Retinal pigment epithelial cell (primary cell): ENCODE measurements around the gene OR9A4.

Experiments
- DNase-seq: peaks from one replicate; pipeline ENCODE4 v3.0.0-alpha.2; 2010; ENCODE audit warnings: low read depth
- H3K4me3 ChIP-seq: 2 replicates; pipeline ENCODE4 v1.5.1; 2011; ENCODE audit warnings: mild to moderate bottlenecking, low read length, control low read depth, moderate library complexity
- CTCF ChIP-seq: conservative IDR thresholded peaks from 2 replicates; pipeline ENCODE4 v1.5.1; 2011; ENCODE audit warnings: low read depth, low read length, control low read depth, inconsistent platforms

The OR9A4 gene

GRCh38 chr7:141944811-141945210 is 28.6 kb downstream of the OR9A4 start:
- no peak overlapping the region for H3K4me3 ChIP-seq
- DNase-seq: no peak
- TF ChIP-seq CTCF: no peak

GRCh38 chr7:141945356-141945755 is 29.2 kb downstream of the OR9A4 start:
- no peak for TF ChIP-seq CTCF
- no peak for DNase-seq
- no peak overlapping the region for H3K4me3 ChIP-seq

- TF ChIP-seq CTCF: no peak
- DNase-seq: no peak
- H3K4me3 ChIP-seq: no peak within 1 kb of the TSS
Observed at GRCh38 chr7:141946796-141947195, 30.6 kb downstream of the OR9A4 start, which contains the start of gene CLEC5A. Gene CLEC5A (minus strand): TSS chr7:141946974. CDS start chr7:141946292, 682 bp downstream.

- no peak for TF ChIP-seq CTCF
- no peak overlapping the region for H3K4me3 ChIP-seq
- no peak for DNase-seq
Observed at GRCh38 chr7:141949021-141949420, 32.8 kb downstream of the OR9A4 start.

- no peak for DNase-seq
- TF ChIP-seq CTCF: no peak
- no peak overlapping the region for H3K4me3 ChIP-seq
Observed at GRCh38 chr7:141949451-141949850, 33.3 kb downstream of the OR9A4 start.

GRCh38 chr7:141949911-141950310 is 33.7 kb downstream of the OR9A4 start:
- H3K4me3 ChIP-seq: no peak overlapping the region
- no peak for DNase-seq
- TF ChIP-seq CTCF: no peak

- TF ChIP-seq CTCF: no peak
- H3K4me3 ChIP-seq: no peak overlapping the region
- no peak for DNase-seq
Observed at GRCh38 chr7:141950806-141951205, 34.6 kb downstream of the OR9A4 start.
